Epidermal melanocyte (primary cell): Measurements from ENCODE around the gene FLT1.

Source experiments
- DNase-seq: peaks from one replicate; pipeline ENCODE4 v3.0.0; 2011; ENCODE audit warnings: low spot score; ENCODE audit not compliant: insufficient read length

Gene FLT1

GRCh38 chr13:28387740-28388501 is 107.0 kb downstream of the FLT1 start:
- DNase-seq = no peak

- no peak for DNase-seq
Observed at GRCh38 chr13:28385362-28385761, 109.6 kb downstream of the FLT1 start.

- DNase-seq = no peak
Observed at GRCh38 chr13:28384789-28385188, 110.1 kb downstream of the FLT1 start.

GRCh38 chr13:28380319-28380718 is 114.6 kb downstream of the FLT1 start:
- DNase-seq = no peak

GRCh38 chr13:28379371-28380083 is 115.4 kb downstream of the FLT1 start:
- DNase-seq = no peak

GRCh38 chr13:28376604-28377003 is 118.3 kb downstream of the FLT1 start:
- no peak for DNase-seq

- no peak for DNase-seq
Observed at GRCh38 chr13:28375250-28375930, 119.5 kb downstream of the FLT1 start.

- DNase-seq = no peak
Observed at GRCh38 chr13:28373810-28374209, 121.1 kb downstream of the FLT1 start.

GRCh38 chr13:28370448-28370847 is 124.5 kb downstream of the FLT1 start:
- DNase-seq = no peak

- DNase-seq = no peak
Observed at GRCh38 chr13:28358708-28359107, 136.2 kb downstream of the FLT1 start.

- DNase-seq = no peak
Observed at GRCh38 chr13:28357911-28358433, 137.0 kb downstream of the FLT1 start.

- DNase-seq = no peak
Observed at GRCh38 chr13:28357247-28357825, 137.6 kb downstream of the FLT1 start.

- DNase-seq = no peak
Observed at GRCh38 chr13:28356561-28357021, 138.3 kb downstream of the FLT1 start.

- no peak for DNase-seq
Observed at GRCh38 chr13:28355822-28356371, 139.0 kb downstream of the FLT1 start.

- DNase-seq = no peak
Observed at GRCh38 chr13:28355046-28355821, 139.7 kb downstream of the FLT1 start.

GRCh38 chr13:28353679-28354078 is 141.2 kb downstream of the FLT1 start:
- no peak for DNase-seq

- no peak for DNase-seq
Observed at GRCh38 chr13:28349907-28350654, 144.8 kb downstream of the FLT1 start.

GRCh38 chr13:28349371-28349770 is 145.6 kb downstream of the FLT1 start:
- DNase-seq = no peak

GRCh38 chr13:28347456-28348371 is 147.2 kb downstream of the FLT1 start:
- no peak for DNase-seq
